ENCODE data around the gene OSBPL2. TPM values are rescaled to one million over a fixed set of nuclear protein-coding genes. Genes with fewer than 3 reads are reported as not detected.

OSBPL2 gene
- total RNA-seq, 1 donor from 2014 or later = 51.3 TPM

DNA sequence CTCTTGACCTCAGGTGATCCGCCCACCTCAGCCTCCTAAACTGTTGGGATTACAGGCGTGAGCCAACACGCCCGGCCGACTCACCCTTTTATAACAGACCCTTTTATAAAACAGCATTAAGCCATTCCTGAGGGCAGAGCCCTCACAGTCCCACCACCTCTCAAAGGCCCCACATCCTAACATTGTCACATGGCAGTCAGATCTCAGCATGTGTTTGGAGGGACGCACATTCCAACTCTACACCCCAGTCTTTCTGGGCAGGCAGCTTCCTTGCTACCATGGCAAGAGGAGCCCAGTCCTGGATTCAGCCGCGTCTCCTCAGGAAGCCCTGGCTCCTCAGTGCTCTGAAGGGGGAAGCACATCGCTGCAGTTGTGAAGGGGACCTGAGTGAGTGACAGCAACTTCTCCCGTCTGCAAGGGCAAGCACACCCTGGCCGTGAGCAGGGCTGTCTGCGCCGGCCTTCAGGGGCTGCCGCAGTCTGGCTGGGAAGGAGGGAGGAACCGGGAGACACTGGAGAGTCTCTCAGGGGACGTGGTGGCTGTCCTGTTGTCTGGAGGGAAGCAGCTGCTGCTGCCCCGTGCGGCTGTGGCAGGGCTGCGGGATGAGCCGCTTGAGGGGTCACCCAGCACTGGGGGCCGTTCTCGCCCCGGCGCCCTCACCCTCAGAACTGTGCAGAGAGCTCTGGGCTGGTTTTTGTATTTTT lies 15.9 kb downstream of the OSBPL2 start:
- intact Hi-C loops (cut with DNase I) = no loop called here
- no peak for DNase-seq (ENCODE audit: extremely low spot score in 2 of 2)
- Histone ChIP-seq H3K36me3 (peaks cover 0 to 19% of the 10 kb centered on the region in 2 donors), H3K4me1 (peaks cover 34% of the 10 kb centered on the region), H3K27ac (no peak overlapping the region), H3K9me3 (no peaks in the 10 kb centered on the region), H3K27me3 (no peaks in the 10 kb centered on the region), H3K4me3 (no peak overlapping the region)
- no peak for TF ChIP-seq POLR2A (IDR thresholded peaks at IDR 0.05)
- TF ChIP-seq POLR2AphosphoS5 (IDR thresholded peaks at IDR 0.05; ENCODE audit: insufficient read depth in 1 of 2, low read depth in 1 of 2) = no peak
- TF ChIP-seq, protein P1, sequence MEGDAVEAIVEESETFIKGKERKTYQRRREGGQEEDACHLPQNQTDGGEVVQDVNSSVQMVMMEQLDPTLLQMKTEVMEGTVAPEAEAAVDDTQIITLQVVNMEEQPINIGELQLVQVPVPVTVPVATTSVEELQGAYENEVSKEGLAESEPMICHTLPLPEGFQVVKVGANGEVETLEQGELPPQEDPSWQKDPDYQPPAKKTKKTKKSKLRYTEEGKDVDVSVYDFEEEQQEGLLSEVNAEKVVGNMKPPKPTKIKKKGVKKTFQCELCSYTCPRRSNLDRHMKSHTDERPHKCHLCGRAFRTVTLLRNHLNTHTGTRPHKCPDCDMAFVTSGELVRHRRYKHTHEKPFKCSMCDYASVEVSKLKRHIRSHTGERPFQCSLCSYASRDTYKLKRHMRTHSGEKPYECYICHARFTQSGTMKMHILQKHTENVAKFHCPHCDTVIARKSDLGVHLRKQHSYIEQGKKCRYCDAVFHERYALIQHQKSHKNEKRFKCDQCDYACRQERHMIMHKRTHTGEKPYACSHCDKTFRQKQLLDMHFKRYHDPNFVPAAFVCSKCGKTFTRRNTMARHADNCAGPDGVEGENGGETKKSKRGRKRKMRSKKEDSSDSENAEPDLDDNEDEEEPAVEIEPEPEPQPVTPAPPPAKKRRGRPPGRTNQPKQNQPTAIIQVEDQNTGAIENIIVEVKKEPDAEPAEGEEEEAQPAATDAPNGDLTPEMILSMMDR (IDR thresholded peaks at IDR 0.05) = no peak

DNA sequence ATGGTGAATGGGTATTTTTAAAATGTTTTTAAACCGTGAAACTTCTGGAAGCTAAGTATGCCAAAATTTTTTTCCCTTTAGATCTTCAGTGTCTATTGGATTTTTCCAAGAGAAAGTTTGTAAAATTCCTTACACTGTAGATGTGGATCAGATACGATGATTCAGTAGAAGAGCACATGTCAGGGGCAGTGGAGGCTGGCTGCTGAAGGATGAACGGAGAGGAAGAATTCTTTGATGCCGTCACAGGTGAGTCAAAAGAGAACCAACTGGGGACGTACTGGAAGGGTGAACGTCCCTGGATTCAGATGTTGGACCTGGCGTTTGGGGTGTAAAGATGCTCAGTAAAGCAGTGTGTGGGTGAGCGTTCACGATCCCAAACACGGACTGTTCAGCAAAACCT lies 17.7 kb downstream of the OSBPL2 start:
- Histone ChIP-seq H3K4me1 (peaks cover 22% of the 10 kb centered on the region), H3K9me3 (no peaks in the 10 kb centered on the region), H3K27me3 (no peaks in the 10 kb centered on the region), H3K27ac (no peak overlapping the region), H3K4me3 (no peak overlapping the region), H3K36me3 (peaks cover 0 to 33% of the 10 kb centered on the region in 2 donors)
- intact Hi-C loops (cut with DNase I) = no loop called here
- no peak for TF ChIP-seq POLR2AphosphoS5 (IDR thresholded peaks at IDR 0.05; ENCODE audit: insufficient read depth in 1 of 2, low read depth in 1 of 2)
- TF ChIP-seq POLR2A (IDR thresholded peaks at IDR 0.05) = no peak
- TF ChIP-seq, protein P1 (IDR thresholded peaks at IDR 0.05) = no peak
- DNase-seq (ENCODE audit: extremely low spot score in 2 of 2) = no peak

DNA sequence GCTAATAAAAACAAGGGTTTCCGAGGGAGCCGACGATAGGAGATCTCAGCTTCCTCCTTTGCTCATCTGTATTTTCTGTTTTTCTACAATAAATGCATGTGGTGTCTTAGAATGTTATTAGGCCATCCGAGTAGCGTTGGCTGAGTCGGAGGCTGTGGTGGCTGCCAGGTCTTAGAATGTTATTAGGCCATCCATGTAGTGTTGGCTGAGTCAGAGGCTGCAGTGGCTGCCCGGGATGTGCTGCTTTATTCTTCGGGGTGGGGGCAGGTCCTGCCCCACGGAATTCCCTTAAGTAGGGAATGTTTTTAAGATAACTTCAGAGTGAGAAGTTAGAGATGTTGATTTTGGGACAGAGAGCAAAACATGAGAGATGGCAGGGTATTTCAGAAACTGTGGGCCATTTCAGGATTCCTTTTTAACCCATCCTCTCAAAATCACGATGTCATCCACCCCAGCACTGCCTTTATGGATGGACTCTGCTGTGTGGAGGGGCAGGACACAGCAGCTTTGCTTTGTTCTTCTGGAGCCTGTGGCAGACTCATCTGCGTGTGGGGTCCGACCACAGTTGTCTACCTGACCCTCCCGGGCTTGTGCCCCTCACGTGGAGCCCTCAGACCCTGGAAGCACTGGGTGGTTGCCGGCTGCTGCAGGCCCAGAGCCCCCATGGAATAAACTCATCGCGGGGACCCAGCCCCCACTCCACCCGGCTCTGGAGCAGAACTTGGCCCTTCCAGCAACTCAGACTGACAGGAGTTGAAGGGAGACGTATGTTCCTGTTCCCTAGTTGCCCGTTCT lies 20.4 kb downstream of the OSBPL2 start:
- Histone ChIP-seq H3K9me3 (no peaks in the 10 kb centered on the region), H3K36me3 (peaks cover 0 to 60% of the 10 kb centered on the region in 2 donors), H3K27me3 (no peaks in the 10 kb centered on the region), H3K4me1 (peaks cover 20% of the 10 kb centered on the region), H3K4me3 (no peak overlapping the region), H3K27ac (no peak overlapping the region)
- DNase-seq (ENCODE audit: extremely low spot score in 2 of 2) = no peak
- no peak for TF ChIP-seq POLR2A (IDR thresholded peaks at IDR 0.05)
- TF ChIP-seq, protein P1 (IDR thresholded peaks at IDR 0.05) = no peak
- intact Hi-C loops (cut with DNase I) = no loop called here

DNA sequence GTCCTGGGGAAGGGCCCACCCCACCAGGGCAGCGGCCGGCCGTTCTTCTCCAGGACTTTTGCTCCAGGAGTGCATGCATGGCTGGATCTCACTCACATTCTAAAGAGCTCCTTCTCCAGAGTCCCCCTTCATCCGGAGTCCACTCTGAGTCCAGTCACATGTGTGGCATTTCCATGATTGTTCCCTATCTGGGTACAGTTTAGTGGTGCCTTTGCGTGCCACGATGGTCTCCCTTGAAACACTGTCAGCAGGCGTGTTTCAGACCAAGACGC lies 20.9 kb downstream of the OSBPL2 start:
- DNase-seq (ENCODE audit: extremely low spot score in 2 of 2) = no peak
- Histone ChIP-seq H3K36me3 (peaks cover 0 to 63% of the 10 kb centered on the region in 2 donors), H3K9me3 (no peaks in the 10 kb centered on the region), H3K27me3 (no peaks in the 10 kb centered on the region), H3K27ac (no peak overlapping the region), H3K4me1 (peaks cover 15% of the 10 kb centered on the region), H3K4me3 (no peak overlapping the region)
- TF ChIP-seq POLR2AphosphoS5 (IDR thresholded peaks at IDR 0.05; ENCODE audit: insufficient read depth in 1 of 2, low read depth in 1 of 2) (no peak), POLR2A (IDR thresholded peaks at IDR 0.05) (no peak)
- TF ChIP-seq, protein P1 (IDR thresholded peaks at IDR 0.05) = no peak
- intact Hi-C loops (cut with DNase I) = no loop called here

DNA sequence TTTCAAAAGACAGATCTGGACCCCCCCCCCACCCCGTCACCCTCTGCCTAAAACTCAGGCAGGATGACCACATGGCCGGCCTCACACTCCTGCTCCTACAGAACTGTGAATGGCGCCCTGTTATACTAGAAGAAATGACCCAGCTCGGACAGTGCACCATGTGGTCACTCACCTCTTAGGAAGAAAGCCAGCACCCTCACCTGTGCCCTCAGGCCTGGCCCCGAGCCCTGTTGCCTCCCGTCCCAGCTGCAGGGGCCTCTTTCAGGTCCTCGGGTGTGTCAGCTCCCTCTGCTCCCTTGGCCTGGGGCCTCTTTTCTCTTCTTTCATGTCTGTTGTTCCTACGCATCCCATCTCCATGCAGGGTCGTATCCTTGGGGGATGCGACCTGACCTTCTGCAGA lies 23.7 kb downstream of the OSBPL2 start:
- Histone ChIP-seq H3K4me3 (no peak overlapping the region), H3K9me3 (no peaks in the 10 kb centered on the region), H3K4me1 (peaks cover 17% of the 10 kb centered on the region), H3K27ac (no peak overlapping the region), H3K27me3 (no peaks in the 10 kb centered on the region), H3K36me3 (peaks cover 0 to 76% of the 10 kb centered on the region in 2 donors)
- no peak for DNase-seq (ENCODE audit: extremely low spot score in 2 of 2)
- TF ChIP-seq POLR2A (IDR thresholded peaks at IDR 0.05) (no peak), POLR2AphosphoS5 (IDR thresholded peaks at IDR 0.05; ENCODE audit: insufficient read depth in 1 of 2, low read depth in 1 of 2) (no peak)
- TF ChIP-seq, protein P1 (IDR thresholded peaks at IDR 0.05) = no peak
- intact Hi-C loops (cut with DNase I) = no loop called here

All from vagina (tissue), 2 donors.